ENCODE measurements around the gene EVA1C.

DNA sequence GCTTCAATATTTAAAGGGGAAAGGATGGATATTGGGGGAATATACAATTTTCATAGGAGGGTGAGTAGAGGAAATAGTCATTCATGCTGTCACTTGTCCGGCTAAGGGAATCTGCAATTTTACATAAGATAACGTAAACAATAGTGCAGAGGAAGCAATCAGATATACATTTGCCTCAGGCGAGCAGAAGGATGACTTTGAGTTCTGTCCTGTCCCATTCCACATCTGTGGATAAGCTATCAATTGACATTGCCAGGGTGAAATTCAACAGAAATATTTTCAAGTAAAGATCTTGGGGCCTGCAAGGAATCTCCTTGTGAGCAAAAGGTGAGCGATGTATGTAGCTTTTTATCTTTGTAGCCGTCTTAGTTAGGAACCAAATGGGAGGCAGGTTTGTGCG lies 32.6 kb downstream of the EVA1C start:
- TF ChIP-seq FOXP2 (optimal IDR thresholded peaks at IDR 0.05; ENCODE audit: control extremely low read depth, extremely low read length, insufficient read depth) (no peak), POLR2AphosphoS5 (IDR thresholded peaks at IDR 0.05; ENCODE audit: borderline replicate concordance, low read depth, low read length) (no peak), EZH2 (IDR thresholded peaks at IDR 0.05) (no peak)

Data from SK-N-MC (cell line).